GM12878 (cell line): ENCODE measurements around the gene CD164L2. TPM values are rescaled to one million over a fixed set of nuclear protein-coding genes. Genes with fewer than 3 reads are reported as not detected.

Source experiments
- ATAC-seq: fragments of 200-7000 bp; cut with Tn5 transposase; 3 replicates; pipeline ENCODE4 v1.9.1; 2020; ENCODE audit warnings: mild to moderate bottlenecking, moderate library complexity
- BruUV-seq: library from RNA; stranded (reverse); fragments of 400-500 nt; replicated peaks from 2 replicates; lab custom pipeline; 2021; lab: Mats Ljungman, UMichigan
- CTCF ChIA-PET: fragments of 300-600 bp; sonication (Branson Sonifier 250); formaldehyde crosslinking; extraction: SDS; loops from one replicate; lab custom pipeline; 2021; ENCODE audit warnings: inconsistent platforms; lab: Yijun Ruan, JAX
- POLR2A ChIA-PET: fragments of 350-600 bp; formaldehyde crosslinking; extraction: SDS; loops from one replicate; lab custom pipeline; 2021; ENCODE audit warnings: inconsistent platforms; lab: Charles Lee
- RAD21 ChIA-PET: fragments of 300-600 bp; sonication (Branson Sonifier 250); formaldehyde crosslinking; loops from one replicate; lab custom pipeline; 2023; ENCODE audit warnings: antibody characterized with exemption; ENCODE audit not compliant: unreplicated experiment; lab: Charles Lee
- SMC1A ChIA-PET: fragments of 300-600 bp; sonication (Branson Sonifier 250); formaldehyde crosslinking; loops from one replicate; lab custom pipeline; 2023; ENCODE audit not compliant: unreplicated experiment, uncharacterized antibody; lab: Charles Lee
- DNase-seq: peaks from one replicate; pipeline ENCODE4 v3.0.0-alpha.2; 2011; ENCODE audit warnings: low read depth, low spot score
- FAIRE-seq: peaks from 3 replicates; lab custom pipeline; 2011; peaks lifted over from hg19 to GRCh38; lab: Jason Lieb, UNC
- H2AFZ ChIP-seq: 2 replicates; pipeline ENCODE4 v1.6.0; 2011; ENCODE audit warnings: low read depth, low read length, control low read depth; ENCODE audit not compliant: control insufficient read depth
- H3K27ac ChIP-seq: 2 replicates; pipeline ENCODE4 v1.5.1; 2011; ENCODE audit warnings: control low read depth; ENCODE audit not compliant: control insufficient read depth, insufficient read depth
- H3K27me3 ChIP-seq, 2 experiments: replicated peaks in 1 of 2; 2 replicates each; pipeline versions ENCODE4 v1.6.0 to v1.6.1; 2011; ENCODE audit warnings: low read length in 1 of 2; ENCODE audit not compliant: control insufficient read depth in 2 of 2, insufficient read depth in 2 of 2
- H3K36me3 ChIP-seq, 2 experiments: 2 replicates each; pipeline ENCODE4 v1.5.1; 2011; ENCODE audit warnings: low read length in 1 of 2; ENCODE audit not compliant: control insufficient read depth in 2 of 2, insufficient read depth in 2 of 2
- H3K4me1 ChIP-seq: 2 replicates; pipeline ENCODE4 v1.6.1; 2011; ENCODE audit warnings: mild to moderate bottlenecking, low read length, moderate library complexity, mixed read lengths; ENCODE audit not compliant: control insufficient read depth, insufficient read depth
- H3K4me2 ChIP-seq: 2 replicates; pipeline ENCODE4 v1.6.0; 2011; ENCODE audit warnings: control low read depth; ENCODE audit not compliant: control insufficient read depth, insufficient read depth
- H3K4me3 ChIP-seq: fragments of 200-600 bp; sonication (generic); 2 replicates; pipeline ENCODE4 v1.5.1; 2016
- H3K79me2 ChIP-seq: 2 replicates; pipeline ENCODE4 v1.6.0; 2011; ENCODE audit warnings: low read length; ENCODE audit not compliant: control insufficient read depth, insufficient read depth
- H3K9ac ChIP-seq: 2 replicates; pipeline ENCODE4 v1.8.0; 2011; ENCODE audit warnings: low read length, control low read depth, mixed read lengths; ENCODE audit not compliant: control insufficient read depth, insufficient read depth
- H3K9me3 ChIP-seq: replicated peaks from 3 replicates; pipeline ENCODE4 v1.5.1; 2011; ENCODE audit warnings: mild to moderate bottlenecking, low read length; ENCODE audit not compliant: control insufficient read depth, insufficient read depth
- H4K20me1 ChIP-seq: 2 replicates; pipeline ENCODE4 v1.6.0; 2011; ENCODE audit not compliant: control insufficient read depth, insufficient read depth
- ATF7 ChIP-seq: fragments of 450-650 bp; IDR thresholded peaks from 2 replicates; pipeline ENCODE4 v1.6.1; 2016; ENCODE audit warnings: low read depth, mild to moderate bottlenecking
- BMI1 ChIP-seq: fragments of 450-650 bp; IDR thresholded peaks from 2 replicates; pipeline ENCODE4 v1.6.1; 2016; ENCODE audit warnings: mild to moderate bottlenecking, moderate library complexity, borderline replicate concordance
- CREB1 ChIP-seq: IDR thresholded peaks from 2 replicates; pipeline ENCODE4 v1.6.1; 2012; ENCODE audit warnings: low read depth, mild to moderate bottlenecking, inconsistent platforms
- E2F8 ChIP-seq: fragments of 450-650 bp; IDR thresholded peaks from 2 replicates; pipeline ENCODE4 v1.6.1; 2018; ENCODE audit warnings: mild to moderate bottlenecking, low read depth, moderate library complexity; ENCODE audit not compliant: partially characterized antibody
- IKZF1 ChIP-seq: fragments of 450-650 bp; conservative IDR thresholded peaks from 2 replicates; pipeline ENCODE4 v1.6.1; 2017; ENCODE audit warnings: antibody characterized with exemption, mild to moderate bottlenecking
- MLLT1 ChIP-seq: fragments of 450-650 bp; IDR thresholded peaks from 2 replicates; pipeline ENCODE4 v1.6.1; 2016; ENCODE audit warnings: mild to moderate bottlenecking
- MTA2 ChIP-seq: fragments of 450-650 bp; IDR thresholded peaks from 2 replicates; pipeline ENCODE4 v1.6.1; 2016; ENCODE audit warnings: low read depth, mild to moderate bottlenecking, moderate library complexity
- POLR2A ChIP-seq: IDR thresholded peaks from 2 replicates; pipeline ENCODE4 v1.6.1; 2011; ENCODE audit warnings: low read depth, mild to moderate bottlenecking, low read length
- RAD21 ChIP-seq: IDR thresholded peaks from 2 replicates; pipeline ENCODE4 v1.6.1; 2011; ENCODE audit warnings: mild to moderate bottlenecking, low read depth, low read length, moderate library complexity; ENCODE audit not compliant: insufficient read depth
- SIN3A ChIP-seq: IDR thresholded peaks from 2 replicates; pipeline ENCODE4 v1.6.1; 2012; ENCODE audit warnings: low read depth, low read length, improper control_type of control experiment
- SKIL ChIP-seq: fragments of 450-650 bp; IDR thresholded peaks from 2 replicates; pipeline ENCODE4 v1.6.1; 2017; ENCODE audit warnings: mild to moderate bottlenecking, low read depth, inconsistent platforms; ENCODE audit not compliant: poor library complexity, severe bottlenecking
- ZNF217 ChIP-seq: fragments of 450-650 bp; IDR thresholded peaks from 2 replicates; pipeline ENCODE4 v1.6.1; 2017; ENCODE audit warnings: antibody characterized with exemption, mild to moderate bottlenecking
- ZNF622 ChIP-seq: fragments of 450-650 bp; IDR thresholded peaks from 2 replicates; pipeline ENCODE4 v1.6.1; 2017; ENCODE audit warnings: mild to moderate bottlenecking, inconsistent platforms
- ZSCAN29 ChIP-seq: fragments of 450-650 bp; IDR thresholded peaks from 2 replicates; pipeline ENCODE4 v1.6.1; 2017; ENCODE audit warnings: mild to moderate bottlenecking, moderate library complexity
- WGBS: methylation state at CpG from one replicate; pipeline ENCODE4 v1.1.6; 2016; ENCODE audit warnings: low lambda C conversion rate; ENCODE audit not compliant: insufficient replicate concordance, insufficient coverage; ENCODE audit errors: missing lambda C conversion rate; 5-methylcytosine and 5-hydroxymethylcytosine counted together
- in situ Hi-C: fragments of 300-500 bp; cut with MboI; formaldehyde crosslinking; loops from 9 replicates; pipeline ENCODE4 v1.14.3; 2018; ENCODE audit warnings: mixed read lengths
- intact Hi-C: fragments of 100-400 bp; cut with micrococcal nuclease; formaldehyde crosslinking; loops from one replicate; pipeline ENCODE4 v1.14.2; 2022; ENCODE audit not compliant: unreplicated experiment
- polyA plus RNA-seq, 11 experiments: library from polyadenylated mRNA; depleted of rRNA in 4 of 11; unstranded in 6 of 11; stranded (reverse) in 5 of 11; fragments of >200 nt; fragmentation: Nextera tagmentation in 4 of 11; fragmentation: Illumina TruSeq in 1 of 11; extraction: Ambion mirVana in 4 of 11; extraction: Trizol in 1 of 11; gene quantifications; 1 replicate in 1 of 11; 2 replicates in 10 of 11; pipeline versions ENCODE4 v1.2.1 to v1.2.3, GENCODE V29; 2011 to 2016; ENCODE audit warnings: inconsistent platforms in 2 of 11, missing spikeins in 2 of 11, low read depth in 1 of 11
- total RNA-seq, 4 experiments: library from RNA; depleted of rRNA in 3 of 4; stranded (reverse); fragments of >200 nt in 3 of 4; fragmentation: Illumina TruSeq in 1 of 4; extraction: Trizol in 1 of 4; gene quantifications; 2 replicates each; pipeline versions ENCODE4 v1.2.1 to v1.2.3, GENCODE V29; 2013 to 2021

CD164L2 gene
- total and polyA plus RNA-seq, 10 of the 15 experiments (the other 5 are each of a cell fraction or from before 2014, with no cell fraction given), result not detected

- TF ChIP-seq CREB1 (no peak), POLR2A (no peak), SKIL (no peak)
Measured at GRCh38 chr1:27381969-27382762, 967 bp downstream of the CD164L2 start (continued).

GRCh38 chr1:27380766-27381733 is 2.1 kb downstream of the CD164L2 start:
- CTCF ChIA-PET, result interaction anchor here (0.9 to 1.5 kb wide), 5 partner anchors 15 to 85 kb away, joined by 3 to 5 read pairs (median 4); partner anchors contain the start of gene MAP3K6
- in situ Hi-C loops (no loop called here), intact Hi-C loops (no loop called here)
- no peaks in the 10 kb centered on the region for H3K36me3 ChIP-seq
- SMC1A ChIA-PET, result no interaction called here
- H3K9ac ChIP-seq, result no peak overlapping the region
- WGBS, result 33% methylated on average over 12 of the region's 12 CpGs
- H3K4me2 ChIP-seq, result no peak overlapping the region
- H3K79me2 ChIP-seq, result no peaks in the 10 kb centered on the region
- no peak; the same call in 2 of the 3 replicates for ATAC-seq
- no peak for DNase-seq
- H2AFZ ChIP-seq, result no peak overlapping the region
- H4K20me1 ChIP-seq, result no peaks in the 10 kb centered on the region
- POLR2A ChIA-PET, result no interaction called here
- peaks cover 0 to 2% of the 10 kb centered on the region in 2 experiments; a peak in 2 of 4 replicates for H3K27me3 ChIP-seq
- H3K4me3 ChIP-seq, result no peak overlapping the region
- no peaks in the 10 kb centered on the region; the same call in 1 of the 2 replicates for H3K4me1 ChIP-seq
- H3K9me3 ChIP-seq, result no peaks in the 10 kb centered on the region
- no peak overlapping the region for H3K27ac ChIP-seq
- FAIRE-seq, result no peak
- BruUV-seq, result no TSS peak
- RAD21 ChIA-PET, result interaction anchor here (1.2 to 1.5 kb wide), 2 partner anchors 16 to 39 kb away, joined by 3 read pairs; partner anchors contain the start of gene SYTL1
- no peak for TF ChIP-seq BMI1
- no peak for TF ChIP-seq E2F8
- TF ChIP-seq MTA2, result no peak
- TF ChIP-seq IKZF1, result no peak
- no peak for TF ChIP-seq RAD21
- no peak for TF ChIP-seq MLLT1
- TF ChIP-seq SIN3A, result no peak
- TF ChIP-seq ZSCAN29, result no peak
- no peak for TF ChIP-seq ZNF622
- TF ChIP-seq ATF7, result no peak
- TF ChIP-seq ZNF217, result no peak
